ENCODE results near the gene FAM227B. TPM values are rescaled to one million over a fixed set of nuclear protein-coding genes. Genes with fewer than 3 reads are reported as not detected.
"Not testable (repeated sequence)": the region's sequence is repeated elsewhere in the genome, so short reads cannot be mapped to it uniquely, and the experiment has no call there.

FAM227B gene
- total RNA-seq, 1 donor from 2014 or later = 3.2 TPM

GRCh38 chr15:49538520-49538919 is 82.1 kb downstream of the FAM227B start:
- DNase-seq (ENCODE audit: low read depth) = no peak
- TF ChIP-seq, protein P1, sequence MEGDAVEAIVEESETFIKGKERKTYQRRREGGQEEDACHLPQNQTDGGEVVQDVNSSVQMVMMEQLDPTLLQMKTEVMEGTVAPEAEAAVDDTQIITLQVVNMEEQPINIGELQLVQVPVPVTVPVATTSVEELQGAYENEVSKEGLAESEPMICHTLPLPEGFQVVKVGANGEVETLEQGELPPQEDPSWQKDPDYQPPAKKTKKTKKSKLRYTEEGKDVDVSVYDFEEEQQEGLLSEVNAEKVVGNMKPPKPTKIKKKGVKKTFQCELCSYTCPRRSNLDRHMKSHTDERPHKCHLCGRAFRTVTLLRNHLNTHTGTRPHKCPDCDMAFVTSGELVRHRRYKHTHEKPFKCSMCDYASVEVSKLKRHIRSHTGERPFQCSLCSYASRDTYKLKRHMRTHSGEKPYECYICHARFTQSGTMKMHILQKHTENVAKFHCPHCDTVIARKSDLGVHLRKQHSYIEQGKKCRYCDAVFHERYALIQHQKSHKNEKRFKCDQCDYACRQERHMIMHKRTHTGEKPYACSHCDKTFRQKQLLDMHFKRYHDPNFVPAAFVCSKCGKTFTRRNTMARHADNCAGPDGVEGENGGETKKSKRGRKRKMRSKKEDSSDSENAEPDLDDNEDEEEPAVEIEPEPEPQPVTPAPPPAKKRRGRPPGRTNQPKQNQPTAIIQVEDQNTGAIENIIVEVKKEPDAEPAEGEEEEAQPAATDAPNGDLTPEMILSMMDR (conservative IDR thresholded peaks at IDR 0.05; ENCODE audit: low read depth, low read length) = no peak
- H3K4me3 ChIP-seq (ENCODE audit: low read depth, low read length) = no peak overlapping the region

- no peak overlapping the region for H3K4me3 ChIP-seq (ENCODE audit: low read depth, low read length)
- no peak for DNase-seq (ENCODE audit: low read depth)
- TF ChIP-seq, protein P1 (conservative IDR thresholded peaks at IDR 0.05; ENCODE audit: low read depth, low read length) = no peak
Observed at GRCh38 chr15:49530092-49530491, 90.5 kb downstream of the FAM227B start.

- H3K4me3 ChIP-seq (ENCODE audit: low read depth, low read length) = no peak overlapping the region
- TF ChIP-seq, protein P1 (conservative IDR thresholded peaks at IDR 0.05; ENCODE audit: low read depth, low read length) = no peak
- no peak for DNase-seq (ENCODE audit: low read depth)
Observed at GRCh38 chr15:49528289-49528688, 92.3 kb downstream of the FAM227B start.

GRCh38 chr15:49521802-49522201 is 98.8 kb downstream of the FAM227B start:
- TF ChIP-seq, protein P1 (conservative IDR thresholded peaks at IDR 0.05; ENCODE audit: low read depth, low read length) = peak; percentile 11
- no peak for DNase-seq (ENCODE audit: low read depth)
- no peak overlapping the region for H3K4me3 ChIP-seq (ENCODE audit: low read depth, low read length)

DNA sequence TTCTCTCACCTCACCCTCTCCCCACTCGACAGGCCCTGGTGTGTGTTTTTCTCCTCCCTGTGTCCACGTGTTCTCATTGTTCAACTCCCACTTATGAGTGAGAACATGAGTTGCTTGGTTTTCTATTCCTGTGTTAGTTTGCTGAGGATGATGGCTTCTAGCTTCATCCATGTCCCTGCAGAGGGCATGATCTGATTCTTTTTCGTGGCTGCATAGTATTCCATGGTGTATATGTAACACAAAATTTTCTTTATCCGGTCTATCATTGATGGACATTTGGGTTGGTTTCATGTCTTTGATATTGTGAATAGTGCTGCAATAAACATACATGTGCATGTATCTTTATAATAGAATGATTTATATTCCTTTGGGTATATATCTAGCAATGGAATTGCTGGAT is 107.9 kb downstream of the FAM227B start:
- DNase-seq (ENCODE audit: low read depth); H3K4me3 ChIP-seq (ENCODE audit: low read depth, low read length): not testable (repeated sequence)

DNA sequence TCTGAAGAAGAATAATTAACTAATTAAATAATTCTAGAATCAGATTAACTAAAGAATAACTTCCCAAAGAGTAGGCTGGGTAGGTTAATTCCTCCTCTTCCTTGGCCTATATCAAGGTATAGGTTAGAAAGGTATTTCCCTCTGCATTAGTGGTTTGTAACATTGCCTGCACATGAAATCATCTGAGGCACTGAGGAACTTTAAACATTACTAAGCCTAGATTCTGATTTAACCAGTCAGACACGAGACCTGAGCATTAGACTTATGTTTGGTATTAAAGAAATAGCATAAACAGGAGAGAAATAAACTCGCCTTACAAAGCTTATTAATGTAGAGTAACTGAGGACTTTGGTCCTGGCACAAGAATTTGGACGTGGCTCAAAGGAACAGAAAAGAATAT is 113.4 kb downstream of the FAM227B start:
- TF ChIP-seq, protein P1 (conservative IDR thresholded peaks at IDR 0.05; ENCODE audit: low read depth, low read length) = no peak
- DNase-seq (ENCODE audit: low read depth) = no peak
- H3K4me3 ChIP-seq (ENCODE audit: low read depth, low read length) = no peak overlapping the region

- H3K4me3 ChIP-seq (ENCODE audit: low read depth, low read length) = no peak overlapping the region
- DNase-seq (ENCODE audit: low read depth) = no peak
- TF ChIP-seq, protein P1 (conservative IDR thresholded peaks at IDR 0.05; ENCODE audit: low read depth, low read length) = no peak
Observed at GRCh38 chr15:49506341-49506740, 114.3 kb downstream of the FAM227B start.

- no peak overlapping the region for H3K4me3 ChIP-seq (ENCODE audit: low read depth, low read length)
- DNase-seq (ENCODE audit: low read depth) = no peak
- TF ChIP-seq, protein P1 (conservative IDR thresholded peaks at IDR 0.05; ENCODE audit: low read depth, low read length) = no peak
Observed at GRCh38 chr15:49501586-49501985, 119.0 kb downstream of the FAM227B start.

Data from epithelial cell of proximal tubule (primary cell).